ENCODE data around the gene CYB5D1. TPM values are rescaled to one million over a fixed set of nuclear protein-coding genes. Genes with fewer than 3 reads are reported as not detected.

CYB5D1 gene
- total RNA-seq, 1 experiment from 2014 or later = 18.0 TPM

GRCh38 chr17:7846063-7846735 lies 11.6 kb upstream of the CYB5D1 start:
- Histone ChIP-seq H4K8ac (replicated peaks; ENCODE audit: insufficient read length, low read depth, low read length) (no peak overlapping the region), H3K79me2 (ENCODE audit: insufficient read depth, low read length) (no peaks in the 10 kb centered on the region), H3K56ac (ENCODE audit: insufficient read length, low read depth, low read length) (no peak overlapping the region), H3K14ac (ENCODE audit: insufficient read depth, low read length) (no peak overlapping the region), H3K27me3 (ENCODE audit: insufficient read depth, low read length) (peaks cover 3% of the 10 kb centered on the region; the same call in 1 of the 2 replicates), H2AK5ac (ENCODE audit: insufficient read length, low read length) (no peak overlapping the region), H3K23me2 (ENCODE audit: insufficient read length, low read depth, low read length, poor library complexity, severe bottlenecking) (peaks cover 29% of the 10 kb centered on the region), H4K5ac (ENCODE audit: insufficient read length, low read depth, low read length) (no peak overlapping the region), H4K91ac (ENCODE audit: insufficient read length, low read depth, low read length) (no peak overlapping the region), H3K27ac (ENCODE audit: insufficient read length, low read depth, low read length) (no peak overlapping the region), H2BK5ac (ENCODE audit: insufficient read length, low read length) (no peak overlapping the region), H2BK12ac (ENCODE audit: insufficient read length, low read depth, low read length) (no peak overlapping the region), H3T11ph (ENCODE audit: low read length) (no peak overlapping the region), H3K23ac (ENCODE audit: insufficient read length, low read depth, low read length) (no peak overlapping the region), H3K4ac (ENCODE audit: low read depth, low read length) (no peak overlapping the region), H3K18ac (ENCODE audit: insufficient read length, low read depth, low read length) (no peak overlapping the region), H2BK20ac (ENCODE audit: low read depth, low read length, poor library complexity, severe bottlenecking) (no peak overlapping the region), H2BK15ac (ENCODE audit: low read depth, low read length) (no peak overlapping the region), H2AFZ (ENCODE audit: low read length) (no peak overlapping the region), H2BK120ac (ENCODE audit: low read depth, low read length, poor library complexity, severe bottlenecking) (no peak overlapping the region), H3K4me1 (ENCODE audit: insufficient read depth, low read length) (no peaks in the 10 kb centered on the region), H3K79me1 (ENCODE audit: insufficient read depth, low read depth, low read length, poor library complexity, severe bottlenecking) (no peaks in the 10 kb centered on the region), H3K9ac (ENCODE audit: extremely low read depth, insufficient read length, low read length) (no peak overlapping the region), H4K20me1 (ENCODE audit: control insufficient read depth, insufficient read depth, insufficient read length) (no peaks in the 10 kb centered on the region), H3K9me3 (ENCODE audit: control insufficient read depth, low read depth, low read length) (no peaks in the 10 kb centered on the region), H3K4me2 (ENCODE audit: insufficient read depth, insufficient read length, low read length) (no peak overlapping the region)
- Mint-ChIP-seq H3K4me3 (peak overlapping the region in 1 of 2 experiments; percentile 35; a peak in 1 of 5 replicates), H3K27ac (no peak overlapping the region), H3K4me1 (peaks cover 11 to 27% of the 10 kb centered on the region in 2 experiments), H3K36me3 (ENCODE audit: insufficient read depth in 1 of 3, low read depth in 3 of 3) (peaks cover 2 to 31% (median 31%) of the 10 kb centered on the region in 3 experiments; a peak in 6 of 7 replicates), H3K9me3 (no peaks in the 10 kb centered on the region; a peak in 1 of 5 replicates), H3K27me3 (ENCODE audit: low read depth) (peaks cover 8% of the 10 kb centered on the region)
- no CpG with 5 or more reads among the region's 22 CpGs for WGBS (ENCODE audit: extremely low coverage, insufficient read length, low lambda C conversion rate)
- DNase-seq = no peak
- TF ChIP-seq, protein P1, sequence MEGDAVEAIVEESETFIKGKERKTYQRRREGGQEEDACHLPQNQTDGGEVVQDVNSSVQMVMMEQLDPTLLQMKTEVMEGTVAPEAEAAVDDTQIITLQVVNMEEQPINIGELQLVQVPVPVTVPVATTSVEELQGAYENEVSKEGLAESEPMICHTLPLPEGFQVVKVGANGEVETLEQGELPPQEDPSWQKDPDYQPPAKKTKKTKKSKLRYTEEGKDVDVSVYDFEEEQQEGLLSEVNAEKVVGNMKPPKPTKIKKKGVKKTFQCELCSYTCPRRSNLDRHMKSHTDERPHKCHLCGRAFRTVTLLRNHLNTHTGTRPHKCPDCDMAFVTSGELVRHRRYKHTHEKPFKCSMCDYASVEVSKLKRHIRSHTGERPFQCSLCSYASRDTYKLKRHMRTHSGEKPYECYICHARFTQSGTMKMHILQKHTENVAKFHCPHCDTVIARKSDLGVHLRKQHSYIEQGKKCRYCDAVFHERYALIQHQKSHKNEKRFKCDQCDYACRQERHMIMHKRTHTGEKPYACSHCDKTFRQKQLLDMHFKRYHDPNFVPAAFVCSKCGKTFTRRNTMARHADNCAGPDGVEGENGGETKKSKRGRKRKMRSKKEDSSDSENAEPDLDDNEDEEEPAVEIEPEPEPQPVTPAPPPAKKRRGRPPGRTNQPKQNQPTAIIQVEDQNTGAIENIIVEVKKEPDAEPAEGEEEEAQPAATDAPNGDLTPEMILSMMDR (conservative IDR thresholded peaks at IDR 0.05) = no peak
